Smooth muscle cell (in vitro differentiated cells): ENCODE measurements around the gene AP1G2. TPM values are rescaled to one million over a fixed set of nuclear protein-coding genes. Genes with fewer than 3 reads are reported as not detected.

Experiments
- DNase-seq: peaks from one replicate; lab custom pipeline; 2025; ENCODE audit not compliant: unreplicated experiment; lab: John Stamatoyannopoulos, UW
- H2AFZ ChIP-seq: fragments of 200-600 bp; sonication (generic); 2 replicates; pipeline ENCODE4 v1.6.0; 2016; ENCODE audit warnings: antibody characterized with exemption, low read depth, mild to moderate bottlenecking
- H3F3A ChIP-seq: fragments of 200-600 bp; sonication (generic); 2 replicates; pipeline ENCODE4 v1.6.0; 2017; ENCODE audit warnings: antibody characterized with exemption, low read depth
- H3K27ac ChIP-seq: fragments of 200-600 bp; sonication (generic); 2 replicates; pipeline ENCODE4 v1.5.1; 2016; ENCODE audit warnings: low read depth, mild to moderate bottlenecking
- H3K27me3 ChIP-seq: fragments of 200-600 bp; sonication (generic); 2 replicates; pipeline ENCODE4 v1.6.1; 2016; ENCODE audit warnings: low read depth, mild to moderate bottlenecking
- H3K36me3 ChIP-seq: fragments of 200-600 bp; sonication (generic); 2 replicates; pipeline ENCODE4 v1.5.1; 2016; ENCODE audit warnings: low read depth
- H3K4me1 ChIP-seq: fragments of 200-600 bp; sonication (generic); 2 replicates; pipeline ENCODE4 v1.5.1; 2016; ENCODE audit warnings: low read depth
- H3K4me2 ChIP-seq: fragments of 200-600 bp; sonication (generic); 2 replicates; pipeline ENCODE4 v1.6.0; 2016; ENCODE audit warnings: mild to moderate bottlenecking
- H3K4me3 ChIP-seq: fragments of 200-600 bp; sonication (generic); 2 replicates; pipeline ENCODE4 v1.5.1; 2016; ENCODE audit warnings: mild to moderate bottlenecking
- H3K79me2 ChIP-seq: fragments of 200-600 bp; sonication (generic); 2 replicates; pipeline ENCODE4 v1.6.0; 2016; ENCODE audit warnings: low read depth, mild to moderate bottlenecking
- H3K9ac ChIP-seq: fragments of 200-600 bp; sonication (generic); 2 replicates; pipeline ENCODE4 v1.6.0; 2016; ENCODE audit warnings: low read depth
- H3K9me3 ChIP-seq: fragments of 200-600 bp; sonication (generic); replicated peaks from 2 replicates; pipeline ENCODE4 v1.5.1; 2016; ENCODE audit warnings: low read depth
- H4K20me1 ChIP-seq: fragments of 200-600 bp; sonication (generic); 2 replicates; pipeline ENCODE4 v1.6.0; 2016; ENCODE audit warnings: low read depth
- CTCF ChIP-seq: fragments of 200-600 bp; sonication (generic); IDR thresholded peaks from 2 replicates; pipeline ENCODE4 v1.5.1; 2017; ENCODE audit warnings: borderline replicate concordance, mild to moderate bottlenecking, antibody characterized with exemption; ENCODE audit not compliant: insufficient read depth, poor library complexity, severe bottlenecking
- WGBS: methylation state at CpG from one replicate; pipeline ENCODE4 v1.1.7; 2016; ENCODE audit warnings: low lambda C conversion rate; 5-methylcytosine and 5-hydroxymethylcytosine counted together
- polyA plus RNA-seq: library from polyadenylated mRNA; unstranded; fragments of >200 nt; fragmentation: Nextera tagmentation; extraction: Ambion mirVana; gene quantifications from 2 replicates; pipeline ENCODE4 v1.2.1, GENCODE V29; 2016
- total RNA-seq: library from RNA; depleted of rRNA; stranded (reverse); fragments of >200 nt; gene quantifications from 2 replicates; pipeline ENCODE4 v1.2.3, GENCODE V29; 2014

Gene AP1G2
- total and polyA plus RNA-seq, 2 experiments from 2014 or later, result 59.3 to 62.4 TPM

GRCh38 chr14:23536494-23536893 lies 31.1 kb downstream of the AP1G2 start:
- Histone ChIP-seq H3K79me2 (no peaks in the 10 kb centered on the region), H3K9me3 (no peaks in the 10 kb centered on the region), H3K9ac (no peak overlapping the region), H4K20me1 (no peaks in the 10 kb centered on the region), H3K4me3 (no peak overlapping the region), H3K27ac (no peak overlapping the region), H2AFZ (no peak overlapping the region), H3F3A (peaks cover 18% of the 10 kb centered on the region), H3K27me3 (no peaks in the 10 kb centered on the region), H3K36me3 (no peaks in the 10 kb centered on the region), H3K4me1 (peaks cover 23% of the 10 kb centered on the region), H3K4me2 (no peak overlapping the region)
- no peak for DNase-seq
- 95% methylated on average over 2 of the region's 2 CpGs for WGBS
- TF ChIP-seq CTCF, result no peak

GRCh38 chr14:23535943-23536342 lies 31.6 kb downstream of the AP1G2 start:
- Histone ChIP-seq H3K27me3 (no peaks in the 10 kb centered on the region), H3K9ac (no peak overlapping the region), H4K20me1 (no peaks in the 10 kb centered on the region), H3F3A (peaks cover 18% of the 10 kb centered on the region), H3K4me2 (no peak overlapping the region), H3K4me3 (no peak overlapping the region), H2AFZ (no peak overlapping the region), H3K27ac (no peak overlapping the region), H3K4me1 (peaks cover 23% of the 10 kb centered on the region), H3K9me3 (no peaks in the 10 kb centered on the region), H3K79me2 (no peaks in the 10 kb centered on the region), H3K36me3 (no peaks in the 10 kb centered on the region)
- 85% methylated on average over 4 of the region's 4 CpGs for WGBS
- DNase-seq, result no peak
- no peak for TF ChIP-seq CTCF

GRCh38 chr14:23533652-23534435 lies 33.7 kb downstream of the AP1G2 start:
- no peak for DNase-seq
- 97% methylated on average over 16 of the region's 16 CpGs for WGBS
- Histone ChIP-seq H3K4me3 (no peak overlapping the region), H3K27ac (no peak overlapping the region), H3K4me2 (no peak overlapping the region), H3F3A (peaks cover 13% of the 10 kb centered on the region), H3K9ac (no peak overlapping the region), H4K20me1 (no peaks in the 10 kb centered on the region), H3K36me3 (no peaks in the 10 kb centered on the region), H3K79me2 (no peaks in the 10 kb centered on the region), H3K4me1 (peaks cover 16% of the 10 kb centered on the region), H2AFZ (no peak overlapping the region), H3K27me3 (no peaks in the 10 kb centered on the region), H3K9me3 (no peaks in the 10 kb centered on the region)
- TF ChIP-seq CTCF, result no peak

GRCh38 chr14:23532658-23533057 lies 34.9 kb downstream of the AP1G2 start:
- peaks cover 4% of the 10 kb centered on the region for H3K4me1 ChIP-seq
- WGBS, result 99% methylated on average over 7 of the region's 7 CpGs
- H2AFZ ChIP-seq, result no peak overlapping the region
- no peaks in the 10 kb centered on the region for H3K36me3 ChIP-seq
- no peaks in the 10 kb centered on the region for H3K9me3 ChIP-seq
- H3F3A ChIP-seq, result peaks cover 2% of the 10 kb centered on the region
- TF ChIP-seq CTCF, result no peak
- H3K4me3 ChIP-seq, result no peak overlapping the region
- H3K79me2 ChIP-seq, result no peaks in the 10 kb centered on the region
- no peaks in the 10 kb centered on the region for H4K20me1 ChIP-seq
- H3K27me3 ChIP-seq, result no peaks in the 10 kb centered on the region
- no peak overlapping the region for H3K9ac ChIP-seq
- H3K4me2 ChIP-seq, result no peak overlapping the region
- DNase-seq, result no peak
- no peak overlapping the region for H3K27ac ChIP-seq
